H1 (cell line): ENCODE measurements around the gene AVPR1A.

ENCODE experiments used
- EGR1 ChIP-seq: IDR thresholded peaks from 2 replicates; pipeline ENCODE4 v1.6.1; 2011; ENCODE audit warnings: low read depth, low read length, borderline replicate concordance
- EP300 ChIP-seq, 2 experiments: IDR thresholded peaks; 1 replicate in 1 of 2; 2 replicates in 1 of 2; pipeline ENCODE4 v1.6.1; 2011 to 2012; ENCODE audit warnings: low read depth in 2 of 2, low read length in 2 of 2, mild to moderate bottlenecking in 2 of 2, borderline replicate concordance in 1 of 2, inconsistent platforms in 1 of 2, moderate library complexity in 1 of 2
- SP1 ChIP-seq: IDR thresholded peaks from 2 replicates; pipeline ENCODE4 v1.6.1; 2011; ENCODE audit warnings: low read depth, low read length
- SUZ12 ChIP-seq: fragments of 200-600 bp; sonication (generic); IDR thresholded peaks from 2 replicates; pipeline ENCODE4 v1.6.1; 2012; ENCODE audit warnings: mild to moderate bottlenecking, inconsistent platforms, low read length, moderate library complexity, mixed read lengths
- TF ChIP-seq, protein P1 (sequence below), 3 experiments: IDR thresholded peaks; 1 replicate in 2 of 3; 2 replicates in 1 of 3; pipeline versions ENCODE4 v1.5.1 to v1.6.1; 2011; ENCODE audit warnings: low read length in 3 of 3, mild to moderate bottlenecking in 3 of 3, inconsistent platforms in 2 of 3, low read depth in 1 of 3, moderate library complexity in 1 of 3; ENCODE audit not compliant: insufficient read depth in 1 of 3; ENCODE audit errors: control extremely low read depth in 1 of 3

DNA sequence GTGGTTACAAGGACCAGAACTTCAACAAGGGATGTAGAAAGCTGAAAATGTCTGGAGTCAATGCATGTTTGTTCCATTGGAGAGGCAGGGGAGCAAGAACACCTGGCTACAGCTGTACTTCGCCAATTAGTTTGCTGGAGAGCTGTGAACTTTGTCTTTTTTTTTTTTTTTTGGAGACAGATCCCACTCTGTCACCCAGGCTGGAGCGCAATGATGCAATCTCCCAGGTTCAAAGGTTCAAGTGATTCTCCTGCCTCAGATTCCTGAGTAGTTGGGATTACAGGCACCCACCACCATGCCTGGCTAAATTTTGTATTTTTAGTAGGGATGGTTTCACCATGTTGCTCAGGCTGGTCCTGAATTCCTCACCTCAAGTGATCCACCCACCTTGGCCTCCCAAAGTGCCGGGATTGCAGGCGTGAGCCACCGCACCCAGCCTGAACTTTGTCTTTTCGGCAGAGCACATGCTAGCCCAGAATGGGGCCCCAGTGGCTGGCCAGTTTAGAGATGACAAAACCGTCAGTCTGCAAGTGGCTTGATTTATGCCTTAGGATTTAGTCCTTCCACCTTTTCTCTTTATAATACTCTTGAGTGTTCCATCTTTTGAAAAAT lies 55.5 kb downstream of the AVPR1A start:
- TF ChIP-seq EGR1 (no peak), SUZ12 (no peak), SP1 (no peak), EP300 (IDR thresholded peaks at IDR 0.05; ENCODE audit: borderline replicate concordance in 1 of 2, low read depth in 2 of 2, low read length in 2 of 2) (no peak)
- TF ChIP-seq, protein P1, sequence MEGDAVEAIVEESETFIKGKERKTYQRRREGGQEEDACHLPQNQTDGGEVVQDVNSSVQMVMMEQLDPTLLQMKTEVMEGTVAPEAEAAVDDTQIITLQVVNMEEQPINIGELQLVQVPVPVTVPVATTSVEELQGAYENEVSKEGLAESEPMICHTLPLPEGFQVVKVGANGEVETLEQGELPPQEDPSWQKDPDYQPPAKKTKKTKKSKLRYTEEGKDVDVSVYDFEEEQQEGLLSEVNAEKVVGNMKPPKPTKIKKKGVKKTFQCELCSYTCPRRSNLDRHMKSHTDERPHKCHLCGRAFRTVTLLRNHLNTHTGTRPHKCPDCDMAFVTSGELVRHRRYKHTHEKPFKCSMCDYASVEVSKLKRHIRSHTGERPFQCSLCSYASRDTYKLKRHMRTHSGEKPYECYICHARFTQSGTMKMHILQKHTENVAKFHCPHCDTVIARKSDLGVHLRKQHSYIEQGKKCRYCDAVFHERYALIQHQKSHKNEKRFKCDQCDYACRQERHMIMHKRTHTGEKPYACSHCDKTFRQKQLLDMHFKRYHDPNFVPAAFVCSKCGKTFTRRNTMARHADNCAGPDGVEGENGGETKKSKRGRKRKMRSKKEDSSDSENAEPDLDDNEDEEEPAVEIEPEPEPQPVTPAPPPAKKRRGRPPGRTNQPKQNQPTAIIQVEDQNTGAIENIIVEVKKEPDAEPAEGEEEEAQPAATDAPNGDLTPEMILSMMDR (IDR thresholded peaks at IDR 0.05; ENCODE audit: control extremely low read depth in 1 of 3, insufficient read depth in 1 of 3, low read depth in 1 of 3, low read length in 3 of 3) = no peak
